Keratinocyte (primary cell): ENCODE results near the gene TRIB2.

Experiments used
- EZH2 ChIP-seq: IDR thresholded peaks from one replicate; pipeline ENCODE4 v1.6.1; 2012; ENCODE audit warnings: inconsistent platforms, mild to moderate bottlenecking, low read length, moderate library complexity
- TF ChIP-seq, protein P1 (sequence below), 3 experiments: IDR thresholded peaks in 1 of 3; conservative IDR thresholded peaks in 1 of 3; optimal IDR thresholded peaks in 1 of 3; 2 replicates in 2 of 3; 3 replicates in 1 of 3; pipeline versions ENCODE3 to v1.5.1; 2011; ENCODE audit warnings: low read length in 3 of 3, mild to moderate bottlenecking in 3 of 3, moderate library complexity in 2 of 3, control low read depth in 1 of 3, inconsistent platforms in 1 of 3; ENCODE audit not compliant: insufficient read depth in 2 of 3; ENCODE audit errors: extremely low read depth in 1 of 3

DNA sequence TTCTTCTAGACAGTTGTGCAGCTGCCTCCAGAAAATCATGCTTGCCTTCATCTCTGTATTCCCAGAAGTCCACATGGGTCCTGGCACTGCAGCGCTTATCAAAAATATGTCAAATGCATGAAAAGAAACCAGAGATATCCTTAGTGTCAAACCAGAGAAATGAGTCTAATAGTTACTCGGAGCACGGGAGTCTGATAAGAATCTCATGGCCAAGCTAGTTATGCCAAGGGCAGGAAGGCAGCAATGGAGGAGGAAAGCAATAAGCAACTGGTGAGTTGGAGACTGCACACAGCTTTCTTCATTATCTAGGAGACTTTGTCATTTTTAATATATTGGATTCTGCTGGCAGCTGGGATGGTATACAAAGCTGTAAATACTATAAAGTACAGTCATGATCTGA, 38.6 kb downstream of the TRIB2 start:
- TF ChIP-seq, protein P1, sequence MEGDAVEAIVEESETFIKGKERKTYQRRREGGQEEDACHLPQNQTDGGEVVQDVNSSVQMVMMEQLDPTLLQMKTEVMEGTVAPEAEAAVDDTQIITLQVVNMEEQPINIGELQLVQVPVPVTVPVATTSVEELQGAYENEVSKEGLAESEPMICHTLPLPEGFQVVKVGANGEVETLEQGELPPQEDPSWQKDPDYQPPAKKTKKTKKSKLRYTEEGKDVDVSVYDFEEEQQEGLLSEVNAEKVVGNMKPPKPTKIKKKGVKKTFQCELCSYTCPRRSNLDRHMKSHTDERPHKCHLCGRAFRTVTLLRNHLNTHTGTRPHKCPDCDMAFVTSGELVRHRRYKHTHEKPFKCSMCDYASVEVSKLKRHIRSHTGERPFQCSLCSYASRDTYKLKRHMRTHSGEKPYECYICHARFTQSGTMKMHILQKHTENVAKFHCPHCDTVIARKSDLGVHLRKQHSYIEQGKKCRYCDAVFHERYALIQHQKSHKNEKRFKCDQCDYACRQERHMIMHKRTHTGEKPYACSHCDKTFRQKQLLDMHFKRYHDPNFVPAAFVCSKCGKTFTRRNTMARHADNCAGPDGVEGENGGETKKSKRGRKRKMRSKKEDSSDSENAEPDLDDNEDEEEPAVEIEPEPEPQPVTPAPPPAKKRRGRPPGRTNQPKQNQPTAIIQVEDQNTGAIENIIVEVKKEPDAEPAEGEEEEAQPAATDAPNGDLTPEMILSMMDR (optimal IDR thresholded peaks at IDR 0.05 in 1 of 3, IDR thresholded peaks at IDR 0.05 in 1 of 3, conservative IDR thresholded peaks at IDR 0.05 in 1 of 3; ENCODE audit: extremely low read depth in 1 of 3, insufficient read depth in 2 of 3, low read length in 3 of 3): no peak
- TF ChIP-seq EZH2: no peak
